Glutamatergic neuron (in vitro differentiated cells): Measurements from ENCODE around the gene PLA2G2F. TPM values are rescaled to one million over a fixed set of nuclear protein-coding genes. Genes with fewer than 3 reads are reported as not detected.

ENCODE experiments used
- DNase-seq: peaks from one replicate; pipeline ENCODE4 v3.0.0; 2022
- H3K27ac Mint-ChIP-seq: one replicate; pipeline ENCODE4 v1.8.0; 2020; ENCODE audit warnings: mild to moderate bottlenecking, mixed read lengths, inconsistent platforms; ENCODE audit not compliant: unreplicated experiment
- H3K27me3 Mint-ChIP-seq: one replicate; pipeline ENCODE4 v1.8.0; 2020; ENCODE audit warnings: mild to moderate bottlenecking, moderate library complexity, mixed read lengths, inconsistent platforms; ENCODE audit not compliant: unreplicated experiment
- H3K36me3 Mint-ChIP-seq: one replicate; pipeline ENCODE4 v1.8.0; 2020; ENCODE audit warnings: mild to moderate bottlenecking, mixed read lengths, inconsistent platforms; ENCODE audit not compliant: unreplicated experiment
- H3K4me1 Mint-ChIP-seq: one replicate; pipeline ENCODE4 v1.8.0; 2020; ENCODE audit warnings: mild to moderate bottlenecking, low read depth, mixed read lengths, inconsistent platforms; ENCODE audit not compliant: unreplicated experiment
- H3K4me3 Mint-ChIP-seq: one replicate; pipeline ENCODE4 v1.8.0; 2020; ENCODE audit warnings: mild to moderate bottlenecking, mixed read lengths, inconsistent platforms; ENCODE audit not compliant: unreplicated experiment
- H3K9me3 Mint-ChIP-seq: one replicate; pipeline ENCODE4 v1.8.0; 2020; ENCODE audit warnings: mild to moderate bottlenecking, moderate library complexity, mixed read lengths, inconsistent platforms; ENCODE audit not compliant: unreplicated experiment
- CTCF ChIP-seq: fragments of 200-600 bp; sonication (generic); IDR thresholded peaks from one replicate; pipeline ENCODE4 v1.5.0; 2021; ENCODE audit not compliant: partially characterized antibody, unreplicated experiment
- total RNA-seq: library from RNA; stranded (reverse); fragmentation: NEBNext Ultra II Directional; extraction: Animal tissue kit (Norgen Biotek cat#: 25700); gene quantifications from one replicate; pipeline ENCODE4 v1.2.1, GENCODE V29; 2021; ENCODE audit not compliant: unreplicated experiment

The PLA2G2F gene
- total RNA-seq, 1 donor from 2014 or later: not detected

- H3K27me3 Mint-ChIP-seq: no peaks in the 10 kb centered on the region
- no peak overlapping the region for H3K27ac Mint-ChIP-seq
- DNase-seq: peak; percentile 89
- no peak overlapping the region for H3K4me3 Mint-ChIP-seq
- H3K9me3 Mint-ChIP-seq: peaks cover 2% of the 10 kb centered on the region
- peak; percentile 92 for TF ChIP-seq CTCF
- peaks cover 8% of the 10 kb centered on the region for H3K4me1 Mint-ChIP-seq
- H3K36me3 Mint-ChIP-seq: no peaks in the 10 kb centered on the region
These were observed 12.9 kb downstream of the PLA2G2F start for GRCh38 chr1:20151906-20152598.

- no peak for DNase-seq
- Mint-ChIP-seq H3K9me3 (peaks cover 2% of the 10 kb centered on the region), H3K4me1 (peaks cover 8% of the 10 kb centered on the region), H3K36me3 (no peaks in the 10 kb centered on the region), H3K27ac (no peak overlapping the region), H3K27me3 (no peaks in the 10 kb centered on the region), H3K4me3 (no peak overlapping the region)
- TF ChIP-seq CTCF: peak; percentile 46
These were observed 13.4 kb downstream of the PLA2G2F start for GRCh38 chr1:20152599-20152930.

- DNase-seq: peak; percentile 31
These were observed 13.9 kb downstream of the PLA2G2F start for GRCh38 chr1:20153000-20153418.

GRCh38 chr1:20154301-20154831, 15.2 kb downstream of the PLA2G2F start:
- DNase-seq: peak; percentile 14
- Mint-ChIP-seq H3K36me3 (no peaks in the 10 kb centered on the region), H3K27me3 (no peaks in the 10 kb centered on the region), H3K4me3 (no peak overlapping the region), H3K27ac (no peak overlapping the region), H3K4me1 (peaks cover 8% of the 10 kb centered on the region), H3K9me3 (peaks cover 2% of the 10 kb centered on the region)
- TF ChIP-seq CTCF: no peak

More at GRCh38 chr1:20153000-20153418, 13.9 kb downstream of the PLA2G2F start:
- no peak for TF ChIP-seq CTCF
- H3K4me1 Mint-ChIP-seq: peaks cover 8% of the 10 kb centered on the region
- H3K27ac Mint-ChIP-seq: no peak overlapping the region
- H3K9me3 Mint-ChIP-seq: peaks cover 2% of the 10 kb centered on the region
- no peaks in the 10 kb centered on the region for H3K36me3 Mint-ChIP-seq
- H3K4me3 Mint-ChIP-seq: no peak overlapping the region
- no peaks in the 10 kb centered on the region for H3K27me3 Mint-ChIP-seq

- TF ChIP-seq CTCF: no peak
- DNase-seq: no peak
- H3K27ac Mint-ChIP-seq: no peak overlapping the region
- H3K9me3 Mint-ChIP-seq: peaks cover 3% of the 10 kb centered on the region
- H3K36me3 Mint-ChIP-seq: peaks cover 5% of the 10 kb centered on the region
- H3K4me3 Mint-ChIP-seq: no peak overlapping the region
- H3K4me1 Mint-ChIP-seq: peaks cover 8% of the 10 kb centered on the region
- H3K27me3 Mint-ChIP-seq: peaks cover 4% of the 10 kb centered on the region
These were observed 19.4 kb downstream of the PLA2G2F start for GRCh38 chr1:20158358-20159070.
